WTC11 (cell line): ENCODE results near the gene DCAF4L1. TPM values are rescaled to one million over a fixed set of nuclear protein-coding genes. Genes with fewer than 3 reads are reported as not detected.
A peak's percentile ranks its signal among the peaks of the same experiment; 100 is the strongest.

Experiments used
- ATAC-seq: fragments of 200-7000 bp; cut with Tn5 transposase; 2 replicates; pipeline ENCODE4 v1.10.0; 2021; ENCODE audit warnings: mild to moderate bottlenecking, moderate library complexity
- CTCF ChIA-PET: fragments of 300-600 bp; sonication (Branson Sonifier 250); formaldehyde crosslinking; loops from one replicate; lab custom pipeline; 2021; ENCODE audit warnings: antibody characterized with exemption; lab: Charles Lee
- POLR2A ChIA-PET: fragments of 350-600 bp; sonication (Branson Sonifier 250); formaldehyde crosslinking; loops from one replicate; lab custom pipeline; 2021; ENCODE audit warnings: antibody characterized with exemption; lab: Charles Lee
- DNase-seq: peaks from one replicate; pipeline ENCODE4 v3.0.0; 2021; ENCODE audit warnings: low spot score
- H3K27ac Mint-ChIP-seq: 2 replicates; pipeline ENCODE4 v1.8.0; 2021; ENCODE audit warnings: mixed read lengths
- H3K27me3 Mint-ChIP-seq: 2 replicates; pipeline ENCODE4 v1.8.0; 2021; ENCODE audit warnings: low read depth, mild to moderate bottlenecking, moderate library complexity, mixed read lengths
- H3K36me3 Mint-ChIP-seq: 2 replicates; pipeline ENCODE4 v1.8.0; 2021; ENCODE audit warnings: mixed read lengths
- H3K4me1 Mint-ChIP-seq: 2 replicates; pipeline ENCODE4 v1.8.0; 2022; ENCODE audit warnings: mixed read lengths
- H3K4me3 Mint-ChIP-seq: 2 replicates; pipeline ENCODE4 v1.8.0; 2021; ENCODE audit warnings: mild to moderate bottlenecking, moderate library complexity, mixed read lengths
- H3K9me3 Mint-ChIP-seq: 2 replicates; pipeline ENCODE4 v1.8.0; 2021; ENCODE audit warnings: mixed read lengths
- ATF1 ChIP-seq: sonication (generic); formaldehyde crosslinking; IDR thresholded peaks from 2 replicates; pipeline ENCODE4 v1.8.1; 2023; ENCODE audit warnings: mild to moderate bottlenecking, moderate library complexity, missing genetic modification reagents
- CREM ChIP-seq: sonication (generic); formaldehyde crosslinking; IDR thresholded peaks from 2 replicates; pipeline ENCODE4 v1.8.1; 2022; ENCODE audit warnings: mild to moderate bottlenecking, missing genetic modification reagents, moderate library complexity
- E2F5 ChIP-seq: sonication (generic); formaldehyde crosslinking; IDR thresholded peaks from 2 replicates; pipeline ENCODE4 v1.8.1; 2022; ENCODE audit warnings: mild to moderate bottlenecking, moderate library complexity, missing genetic modification reagents
- ELF4 ChIP-seq: sonication (generic); formaldehyde crosslinking; IDR thresholded peaks from 2 replicates; pipeline ENCODE4 v1.8.1; 2022; ENCODE audit warnings: low read depth, mild to moderate bottlenecking, moderate library complexity, missing genetic modification reagents
- EMX1 ChIP-seq: fragments of 250-450 bp; sonication (Bioruptor Pico); IDR thresholded peaks from 2 replicates; pipeline ENCODE4 v1.8.0; 2021; ENCODE audit warnings: mild to moderate bottlenecking
- FOXK1 ChIP-seq: sonication (generic); formaldehyde crosslinking; IDR thresholded peaks from 2 replicates; pipeline ENCODE4 v1.8.0; 2022; ENCODE audit warnings: mild to moderate bottlenecking, moderate library complexity, missing genetic modification reagents
- FOXP1 ChIP-seq: sonication (generic); formaldehyde crosslinking; IDR thresholded peaks from 2 replicates; pipeline ENCODE4 v1.8.0; 2022; ENCODE audit warnings: missing genetic modification reagents, mild to moderate bottlenecking, moderate library complexity, borderline replicate concordance
- GABPB1 ChIP-seq: sonication (generic); formaldehyde crosslinking; IDR thresholded peaks from 2 replicates; pipeline ENCODE4 v1.8.1; 2023; ENCODE audit warnings: mild to moderate bottlenecking, missing genetic modification reagents
- HMGXB4 ChIP-seq: sonication (generic); formaldehyde crosslinking; IDR thresholded peaks from 2 replicates; pipeline ENCODE4 v1.8.1; 2023; ENCODE audit warnings: mild to moderate bottlenecking, moderate library complexity, missing genetic modification reagents
- JAZF1 ChIP-seq: fragments of 250-450 bp; sonication (Bioruptor Pico); IDR thresholded peaks from 2 replicates; pipeline ENCODE4 v1.9.0; 2021; ENCODE audit warnings: moderate library complexity, mild to moderate bottlenecking, inconsistent platforms
- MAX ChIP-seq: sonication (generic); formaldehyde crosslinking; IDR thresholded peaks from 2 replicates; pipeline ENCODE4 v1.8.0; 2022; ENCODE audit warnings: mild to moderate bottlenecking, missing genetic modification reagents
- MXD4 ChIP-seq: fragments of 250-450 bp; sonication (Bioruptor Pico); IDR thresholded peaks from 2 replicates; pipeline ENCODE4 v1.8.0; 2021; ENCODE audit warnings: mild to moderate bottlenecking, moderate library complexity, borderline replicate concordance
- NFE2L1 ChIP-seq: sonication (generic); formaldehyde crosslinking; IDR thresholded peaks from 2 replicates; pipeline ENCODE4 v1.8.1; 2023; ENCODE audit warnings: missing genetic modification reagents
- NFYB ChIP-seq: sonication (generic); formaldehyde crosslinking; conservative IDR thresholded peaks from 2 replicates; pipeline ENCODE4 v1.8.0; 2022; ENCODE audit warnings: low read depth, missing genetic modification reagents
- RELA ChIP-seq: sonication (generic); formaldehyde crosslinking; IDR thresholded peaks from 2 replicates; pipeline ENCODE4 v1.8.1; 2022; ENCODE audit warnings: missing genetic modification reagents, mild to moderate bottlenecking, borderline replicate concordance
- TEAD1 ChIP-seq: sonication (generic); formaldehyde crosslinking; IDR thresholded peaks from 2 replicates; pipeline ENCODE4 v1.8.0; 2022; ENCODE audit warnings: mild to moderate bottlenecking, missing genetic modification reagents
- ZNF138 ChIP-seq: sonication (generic); formaldehyde crosslinking; conservative IDR thresholded peaks from 2 replicates; pipeline ENCODE4 v1.8.1; 2022; ENCODE audit warnings: mild to moderate bottlenecking, moderate library complexity, missing genetic modification reagents
- ZNF219 ChIP-seq: sonication (generic); formaldehyde crosslinking; IDR thresholded peaks from 2 replicates; pipeline ENCODE4 v1.8.0; 2023; ENCODE audit warnings: missing genetic modification reagents, mild to moderate bottlenecking, borderline replicate concordance
- ZNF263 ChIP-seq: sonication (generic); formaldehyde crosslinking; IDR thresholded peaks from 2 replicates; pipeline ENCODE4 v1.8.1; 2022; ENCODE audit warnings: low read depth, mild to moderate bottlenecking, moderate library complexity, missing genetic modification reagents
- ZNF416 ChIP-seq: fragments of 250-450 bp; sonication (Bioruptor Pico); IDR thresholded peaks from 2 replicates; pipeline ENCODE4 v1.9.0; 2021; ENCODE audit warnings: mild to moderate bottlenecking, inconsistent platforms
- ZNF423 ChIP-seq: fragments of 250-450 bp; sonication (Bioruptor Pico); IDR thresholded peaks from 2 replicates; pipeline ENCODE4 v2.1.2; 2022; ENCODE audit warnings: mild to moderate bottlenecking, moderate library complexity
- total RNA-seq: library from RNA; stranded (reverse); gene quantifications from 3 replicates; pipeline ENCODE4 v1.2.3, GENCODE V29; 2021
- TF ChIP-seq, protein P1 (sequence below): sonication (generic); formaldehyde crosslinking; IDR thresholded peaks from 2 replicates; pipeline ENCODE4 v1.8.1; 2022; ENCODE audit warnings: missing genetic modification reagents, borderline replicate concordance
- TF ChIP-seq, protein P2 (sequence below): sonication (generic); formaldehyde crosslinking; conservative IDR thresholded peaks from 2 replicates; pipeline ENCODE4 v1.8.1; 2022; ENCODE audit warnings: mild to moderate bottlenecking, missing genetic modification reagents
- TF ChIP-seq, protein P3 (sequence below): sonication (generic); formaldehyde crosslinking; IDR thresholded peaks from 2 replicates; pipeline ENCODE4 v1.8.1; 2023; ENCODE audit warnings: mild to moderate bottlenecking, missing genetic modification reagents

The DCAF4L1 gene
- total RNA-seq, 1 experiment from 2014 or later, result 0.31 TPM

DNA sequence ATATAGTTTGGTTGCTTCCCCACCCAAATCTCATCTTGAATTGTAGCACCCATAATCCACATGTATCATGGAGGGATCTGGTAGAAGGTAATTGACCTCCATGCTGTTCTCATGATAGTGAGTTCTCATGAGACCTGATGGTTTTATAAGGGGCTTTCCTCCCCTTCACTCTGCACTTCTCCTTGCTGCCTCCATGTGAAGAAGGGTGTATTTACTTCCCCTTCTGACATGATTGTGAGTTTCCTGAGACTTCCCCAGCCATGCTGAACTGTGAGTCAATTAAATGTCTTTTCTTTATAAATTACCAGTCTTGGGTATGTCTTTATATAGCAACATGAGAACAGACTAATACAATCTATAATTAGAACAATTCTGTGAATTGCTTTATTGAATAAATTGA is 11.9 kb upstream of the DCAF4L1 start:
- no peak overlapping the region for H3K4me3 Mint-ChIP-seq
- no peak overlapping the region for H3K27ac Mint-ChIP-seq
- ATAC-seq (no peak), DNase-seq (no peak)
- H3K36me3 Mint-ChIP-seq, result peaks cover 38% of the 10 kb centered on the region
- no peaks in the 10 kb centered on the region for H3K27me3 Mint-ChIP-seq
- POLR2A ChIA-PET, result no interaction called here
- TF ChIP-seq JAZF1 (CRISPR knock-in tag) (no peak), EMX1 (CRISPR knock-in tag) (no peak), RELA (CRISPR knock-in tag) (no peak), ZNF263 (no peak), TEAD1 (CRISPR knock-in tag) (no peak), FOXK1 (CRISPR knock-in tag) (no peak)
- TF ChIP-seq, all 79 proteins: peak for 0
- Mint-ChIP-seq H3K9me3 (peaks cover 51% of the 10 kb centered on the region), H3K4me1 (0 out of 2 replicates have a peak, but pooled peaks cover 3% of the 10 kb centered on the region)
- CTCF ChIA-PET, result no interaction called here

DNA sequence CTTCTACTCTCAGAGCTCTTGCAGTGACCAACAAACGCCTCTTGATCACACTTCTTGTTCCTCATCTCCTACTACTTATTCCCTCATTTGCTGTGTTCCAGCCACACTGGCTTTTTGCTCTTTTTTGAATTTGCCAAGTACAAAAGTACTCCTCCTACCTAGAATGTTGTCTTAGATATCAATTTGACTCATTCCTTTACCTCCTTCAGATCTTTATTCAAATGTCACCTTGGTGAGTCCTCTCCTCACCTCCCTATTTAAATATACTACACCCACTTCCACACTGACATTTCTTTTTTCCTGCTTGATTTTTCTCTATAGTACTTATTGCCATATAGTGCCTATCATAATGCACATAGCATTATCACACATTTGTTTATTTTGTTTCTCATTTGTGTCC is 6.2 kb upstream of the DCAF4L1 start:
- Mint-ChIP-seq H3K36me3 (peaks cover 12% of the 10 kb centered on the region), H3K27me3 (no peaks in the 10 kb centered on the region; the same call in 1 of the 2 replicates), H3K4me1 (peaks cover 13% of the 10 kb centered on the region), H3K27ac (no peak overlapping the region), H3K9me3 (peaks cover 22% of the 10 kb centered on the region), H3K4me3 (no peak overlapping the region)
- ATAC-seq (no peak), DNase-seq (no peak)
- TF ChIP-seq ELF4 (CRISPR knock-in tag) (no peak), MAX (CRISPR knock-in tag) (no peak), FOXK1 (CRISPR knock-in tag) (no peak), NFE2L1 (no peak), GABPB1 (CRISPR knock-in tag) (no peak), ZNF219 (no peak), MXD4 (CRISPR knock-in tag) (no peak), ZNF138 (CRISPR knock-in tag) (no peak), NFYB (CRISPR knock-in tag) (no peak), CREM (CRISPR knock-in tag) (no peak), ZNF416 (CRISPR knock-in tag) (no peak)
- TF ChIP-seq, protein P1, sequence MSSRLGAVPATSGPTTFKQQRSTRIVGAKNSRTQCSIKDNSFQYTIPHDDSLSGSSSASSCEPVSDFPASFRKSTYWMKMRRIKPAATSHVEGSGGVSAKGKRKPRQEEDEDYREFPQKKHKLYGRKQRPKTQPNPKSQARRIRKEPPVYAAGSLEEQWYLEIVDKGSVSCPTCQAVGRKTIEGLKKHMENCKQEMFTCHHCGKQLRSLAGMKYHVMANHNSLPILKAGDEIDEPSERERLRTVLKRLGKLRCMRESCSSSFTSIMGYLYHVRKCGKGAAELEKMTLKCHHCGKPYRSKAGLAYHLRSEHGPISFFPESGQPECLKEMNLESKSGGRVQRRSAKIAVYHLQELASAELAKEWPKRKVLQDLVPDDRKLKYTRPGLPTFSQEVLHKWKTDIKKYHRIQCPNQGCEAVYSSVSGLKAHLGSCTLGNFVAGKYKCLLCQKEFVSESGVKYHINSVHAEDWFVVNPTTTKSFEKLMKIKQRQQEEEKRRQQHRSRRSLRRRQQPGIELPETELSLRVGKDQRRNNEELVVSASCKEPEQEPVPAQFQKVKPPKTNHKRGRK, result no peak
- POLR2A ChIA-PET, result no interaction called here
- CTCF ChIA-PET, result no interaction called here

DNA sequence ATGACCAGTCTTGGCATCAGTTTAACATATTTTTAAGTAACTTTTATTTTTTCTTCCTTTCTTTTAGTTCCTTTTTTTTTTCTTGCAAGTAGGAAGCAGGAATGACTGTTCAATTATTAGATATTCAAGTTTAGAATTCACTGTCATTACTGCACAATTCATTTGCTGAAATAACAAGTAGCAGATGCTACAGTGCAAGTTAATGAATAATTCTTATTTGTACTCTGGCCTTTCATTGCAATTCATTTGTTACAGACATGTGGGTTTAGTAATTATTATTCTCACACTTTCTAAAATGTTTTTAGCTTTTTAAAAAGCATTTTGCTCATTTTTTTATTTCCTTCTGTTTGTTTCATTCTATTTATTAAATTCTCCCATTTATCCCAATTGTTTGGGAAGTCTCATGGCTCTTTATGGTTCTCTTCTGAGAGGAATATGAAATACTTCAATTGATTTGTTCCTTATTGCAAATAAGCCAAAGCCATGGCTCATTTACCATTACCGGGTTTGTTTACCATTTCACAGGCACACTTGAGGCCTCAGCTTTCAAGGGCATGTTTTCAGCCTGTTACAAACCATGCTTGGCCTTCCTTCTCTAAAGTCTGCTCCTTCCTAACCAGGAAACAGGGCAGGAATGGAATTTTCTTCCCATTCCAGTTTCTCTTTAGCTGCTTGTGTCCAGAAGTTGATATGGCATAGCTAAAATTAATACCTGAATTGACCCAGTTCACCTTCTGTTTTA is 4.6 kb upstream of the DCAF4L1 start:
- ATAC-seq, result no peak
- Mint-ChIP-seq H3K27ac (0 out of 2 replicates have a peak overlapping the region, but pooled peaks have one; percentile 52), H3K4me1 (peaks cover 17% of the 10 kb centered on the region), H3K4me3 (no peak overlapping the region), H3K9me3 (peaks cover 13% of the 10 kb centered on the region), H3K36me3 (peaks cover 5% of the 10 kb centered on the region), H3K27me3 (peaks cover 2% of the 10 kb centered on the region)
- ChIA-PET POLR2A (interaction anchor here (0.6 kb wide), 1 partner anchor 13 kb away, joined by 4 read pairs; the partner anchor contains the start of gene SLC30A9), CTCF (no interaction called here)
- DNase-seq, result no peak
- TF ChIP-seq ZNF219, result no peak

DNA sequence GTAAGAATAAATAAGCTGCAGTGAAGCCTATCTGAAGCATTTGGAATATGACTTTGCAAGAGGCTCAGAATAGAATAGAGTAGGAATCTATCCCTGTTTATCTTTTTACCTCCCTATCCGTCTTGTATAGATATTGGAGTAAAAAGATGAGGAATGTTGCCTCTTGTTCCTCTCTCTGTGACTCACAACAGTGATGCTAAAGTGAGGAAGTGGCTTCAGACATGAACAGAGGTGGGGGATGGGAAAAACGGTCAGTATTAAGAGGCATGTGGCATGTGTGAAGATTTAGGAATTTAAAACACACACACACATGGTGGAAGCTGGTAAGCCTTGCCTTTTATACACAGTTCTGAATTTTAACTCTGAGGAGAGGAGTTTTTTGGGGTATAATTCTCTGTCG is 3.8 kb upstream of the DCAF4L1 start:
- Mint-ChIP-seq H3K4me3 (no peak overlapping the region), H3K36me3 (no peaks in the 10 kb centered on the region), H3K4me1 (peaks cover 21% of the 10 kb centered on the region), H3K9me3 (peaks cover 6% of the 10 kb centered on the region; the same call in 1 of the 2 replicates), H3K27ac (no peak overlapping the region), H3K27me3 (peaks cover 8% of the 10 kb centered on the region)
- POLR2A ChIA-PET, result interaction anchor here (0.7 kb wide), 1 partner anchor 1040 kb away, joined by 3 read pairs; no protein-coding TSS in a partner anchor
- 0 out of 2 replicates have a peak, but pooled peaks have one; percentile 24 for ATAC-seq
- no peak for DNase-seq
- CTCF ChIA-PET, result no interaction called here
- TF ChIP-seq, protein P2, sequence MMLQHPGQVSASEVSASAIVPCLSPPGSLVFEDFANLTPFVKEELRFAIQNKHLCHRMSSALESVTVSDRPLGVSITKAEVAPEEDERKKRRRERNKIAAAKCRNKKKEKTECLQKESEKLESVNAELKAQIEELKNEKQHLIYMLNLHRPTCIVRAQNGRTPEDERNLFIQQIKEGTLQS, result no peak
- TF ChIP-seq E2F5 (CRISPR knock-in tag), result no peak
- TF ChIP-seq FOXP1 (CRISPR knock-in tag), result no peak
- no peak for TF ChIP-seq ZNF416 (CRISPR knock-in tag)
- TF ChIP-seq, protein P3, sequence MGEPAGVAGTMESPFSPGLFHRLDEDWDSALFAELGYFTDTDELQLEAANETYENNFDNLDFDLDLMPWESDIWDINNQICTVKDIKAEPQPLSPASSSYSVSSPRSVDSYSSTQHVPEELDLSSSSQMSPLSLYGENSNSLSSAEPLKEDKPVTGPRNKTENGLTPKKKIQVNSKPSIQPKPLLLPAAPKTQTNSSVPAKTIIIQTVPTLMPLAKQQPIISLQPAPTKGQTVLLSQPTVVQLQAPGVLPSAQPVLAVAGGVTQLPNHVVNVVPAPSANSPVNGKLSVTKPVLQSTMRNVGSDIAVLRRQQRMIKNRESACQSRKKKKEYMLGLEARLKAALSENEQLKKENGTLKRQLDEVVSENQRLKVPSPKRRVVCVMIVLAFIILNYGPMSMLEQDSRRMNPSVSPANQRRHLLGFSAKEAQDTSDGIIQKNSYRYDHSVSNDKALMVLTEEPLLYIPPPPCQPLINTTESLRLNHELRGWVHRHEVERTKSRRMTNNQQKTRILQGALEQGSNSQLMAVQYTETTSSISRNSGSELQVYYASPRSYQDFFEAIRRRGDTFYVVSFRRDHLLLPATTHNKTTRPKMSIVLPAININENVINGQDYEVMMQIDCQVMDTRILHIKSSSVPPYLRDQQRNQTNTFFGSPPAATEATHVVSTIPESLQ (CRISPR knock-in tag), result no peak
- no peak for TF ChIP-seq HMGXB4
- no peak for TF ChIP-seq ZNF423 (CRISPR knock-in tag)
- TF ChIP-seq ATF1, result no peak
